K562 (cell line): ENCODE measurements around the gene MRPL28. TPM values are rescaled to one million over a fixed set of nuclear protein-coding genes. Genes with fewer than 3 reads are reported as not detected.

Experiments used
- ATAC-seq: fragments of 200-7000 bp; cut with Tn5 transposase; 3 replicates; pipeline ENCODE4 v1.9.1; 2020; ENCODE audit warnings: moderate library complexity
- Bru-seq: library from RNA; stranded (reverse); fragments of 400-500 nt; gene quantifications from one replicate; lab custom pipeline; 2021; lab: Mats Ljungman, UMichigan
- BruChase-seq, 2 experiments: library from RNA; stranded (reverse); fragments of 400-500 nt; gene quantifications; one replicate each; lab custom pipeline; 2021; lab: Mats Ljungman, UMichigan
- BruUV-seq: library from RNA; stranded (reverse); fragments of 400-500 nt; replicated peaks from 2 replicates; lab custom pipeline; 2021; lab: Mats Ljungman, UMichigan
- CTCF ChIA-PET: fragments of 300-600 bp; formaldehyde crosslinking; extraction: SDS; loops from one replicate; lab custom pipeline; 2021; ENCODE audit warnings: low intra/inter-chr PET ratio; lab: Yijun Ruan, JAX
- POLR2A ChIA-PET: fragments of 300-600, 350-650 bp; sonication (Branson Sonifier 250); formaldehyde crosslinking; extraction: SDS; loops from one replicate; lab custom pipeline; 2021; ENCODE audit warnings: antibody characterized with exemption, inconsistent platforms; lab: Yijun Ruan, JAX
- DNase-seq, 4 experiments: peaks; one replicate each; pipeline versions ENCODE4 v3.0.0 to v3.0.0-alpha.2; 2011 to 2018; ENCODE audit warnings: low spot score in 3 of 4, mixed read lengths in 3 of 4; ENCODE audit errors: extremely low read depth in 1 of 4
- FAIRE-seq: peaks from 2 replicates; lab custom pipeline; 2011; peaks lifted over from hg19 to GRCh38; lab: Jason Lieb, UNC
- H2AFZ ChIP-seq: 2 replicates; pipeline ENCODE4 v1.6.0; 2011; ENCODE audit warnings: low read depth, low read length, control low read depth, inconsistent platforms
- H3K27ac ChIP-seq: fragments of 200-600 bp; 3 replicates; pipeline ENCODE4 v1.8.0; 2011; ENCODE audit warnings: low read depth, mild to moderate bottlenecking, control low read depth, inconsistent platforms, low read length, moderate library complexity, mixed read lengths; ENCODE audit errors: extremely low read depth
- H3K27me3 ChIP-seq, 2 experiments: fragments of 300-600 bp in 1 of 2; 2 replicates in 1 of 2; 3 replicates in 1 of 2; pipeline versions ENCODE4 v1.6.0 to v1.8.0; 2011; ENCODE audit warnings: inconsistent platforms in 2 of 2, low read length in 2 of 2, mild to moderate bottlenecking in 1 of 2, mixed read lengths in 1 of 2, moderate library complexity in 1 of 2; ENCODE audit not compliant: control insufficient read depth in 2 of 2, insufficient read depth in 2 of 2
- H3K36me3 ChIP-seq: fragments of 300-600 bp; 3 replicates; pipeline ENCODE4 v1.8.0; 2011; ENCODE audit warnings: mild to moderate bottlenecking, low read length, inconsistent platforms; ENCODE audit not compliant: control insufficient read depth, insufficient read depth
- H3K4me1 ChIP-seq, 2 experiments: fragments of 200-600 bp in 1 of 2; replicated peaks in 1 of 2; 2 replicates in 1 of 2; 3 replicates in 1 of 2; pipeline versions ENCODE4 v1.5.1 to v1.8.0; 2011; ENCODE audit warnings: inconsistent platforms in 2 of 2, low read length in 2 of 2, mild to moderate bottlenecking in 1 of 2, mixed read lengths in 1 of 2, moderate library complexity in 1 of 2; ENCODE audit not compliant: control insufficient read depth in 2 of 2, insufficient read depth in 2 of 2
- H3K4me2 ChIP-seq: 2 replicates; pipeline ENCODE4 v1.6.1; 2011; ENCODE audit warnings: low read length, control low read depth, inconsistent platforms, mixed read lengths; ENCODE audit not compliant: insufficient read depth
- H3K4me3 ChIP-seq: fragments of 200-600 bp; sonication (generic), shearing (Covaris generic); 2 replicates; pipeline ENCODE4 v1.5.1; 2016; ENCODE audit warnings: control low read depth, inconsistent platforms
- H3K79me2 ChIP-seq: fragments of 200-600 bp; 3 replicates; pipeline ENCODE4 v1.8.0; 2011; ENCODE audit warnings: low read length, inconsistent platforms; ENCODE audit not compliant: control insufficient read depth, insufficient read depth
- H3K9ac ChIP-seq, 2 experiments: 2 replicates each; pipeline versions ENCODE4 v1.6.0 to v1.6.1; 2011; ENCODE audit warnings: low read depth in 2 of 2, low read length in 2 of 2, control low read depth in 1 of 2, inconsistent platforms in 1 of 2, mild to moderate bottlenecking in 1 of 2, mixed read lengths in 1 of 2; ENCODE audit not compliant: insufficient read depth in 1 of 2
- H3K9me1 ChIP-seq: one replicate; pipeline ENCODE4 v1.6.0; 2011; ENCODE audit warnings: inconsistent platforms, mild to moderate bottlenecking, low read length, moderate library complexity; ENCODE audit not compliant: control insufficient read depth, insufficient read depth
- H3K9me3 ChIP-seq: replicated peaks from 2 replicates; pipeline ENCODE4 v1.5.1; 2011; ENCODE audit warnings: low read depth, low read length, inconsistent platforms; ENCODE audit not compliant: control insufficient read depth, insufficient read depth
- H4K20me1 ChIP-seq: replicated peaks from 2 replicates; pipeline ENCODE4 v1.6.1; 2011; ENCODE audit warnings: low read length, inconsistent platforms, mixed read lengths; ENCODE audit not compliant: control insufficient read depth, insufficient read depth
- ARID1B ChIP-seq: fragments of 450-650 bp; IDR thresholded peaks from 2 replicates; pipeline ENCODE4 v1.6.1; 2016; ENCODE audit warnings: antibody characterized with exemption, mild to moderate bottlenecking, inconsistent platforms
- BCOR ChIP-seq: fragments of 450-650 bp; IDR thresholded peaks from 2 replicates; pipeline ENCODE4 v1.6.1; 2016
- CCNT2 ChIP-seq: IDR thresholded peaks from 2 replicates; pipeline ENCODE4 v1.6.1; 2011; ENCODE audit warnings: borderline replicate concordance, low read depth, mild to moderate bottlenecking, moderate library complexity, mixed read lengths, low read length; ENCODE audit not compliant: insufficient read length; ENCODE audit errors: extremely low read depth
- ETV1 ChIP-seq: fragments of 450-650 bp; conservative IDR thresholded peaks from 2 replicates; pipeline ENCODE4 v1.6.1; 2016; ENCODE audit warnings: missing genetic modification characterization, control low read depth, low read depth, missing compliant biosample characterization
- FOXA1 ChIP-seq: fragments of 450-650 bp; IDR thresholded peaks from 2 replicates; pipeline ENCODE4 v1.6.1; 2016; ENCODE audit warnings: mild to moderate bottlenecking, borderline replicate concordance
- KAT7 ChIP-seq: sonication (generic); formaldehyde crosslinking; IDR thresholded peaks from 2 replicates; pipeline ENCODE4 v1.8.0; 2022; ENCODE audit warnings: missing genetic modification reagents, mild to moderate bottlenecking, borderline replicate concordance
- KDM4B ChIP-seq, 2 experiments: fragments of 450-650 bp in 1 of 2; sonication (generic) in 1 of 2; IDR thresholded peaks; 2 replicates each; pipeline ENCODE4 v1.6.1; 2016 to 2017; ENCODE audit warnings: borderline replicate concordance in 2 of 2, antibody characterized with exemption in 1 of 2, low read depth in 1 of 2, mild to moderate bottlenecking in 1 of 2
- LEF1 ChIP-seq: fragments of 450-650 bp; IDR thresholded peaks from 2 replicates; pipeline ENCODE4 v1.6.1; 2016; ENCODE audit warnings: mild to moderate bottlenecking
- MYNN ChIP-seq, 2 experiments: sonication (generic); formaldehyde crosslinking in 1 of 2; IDR thresholded peaks; 2 replicates each; pipeline versions ENCODE4 v1.5.0 to v1.6.1; 2016 to 2020; ENCODE audit warnings: antibody characterized with exemption in 1 of 2, missing genetic modification reagents in 1 of 2
- RAD21 ChIP-seq, 2 experiments: fragments of 250-450 bp in 1 of 2; fragments of 450-650 bp in 1 of 2; sonication (Bioruptor Pico) in 1 of 2; formaldehyde crosslinking in 1 of 2; IDR thresholded peaks in 1 of 2; conservative IDR thresholded peaks in 1 of 2; 2 replicates each; pipeline versions ENCODE4 v1.4.0 to v1.8.0; 2020 to 2022; ENCODE audit warnings: mild to moderate bottlenecking in 2 of 2, moderate library complexity in 1 of 2
- XRCC5 ChIP-seq: fragments of 200-400 bp; formaldehyde crosslinking; IDR thresholded peaks from 2 replicates; pipeline ENCODE4 v1.6.1; 2017; ENCODE audit warnings: low read depth, mild to moderate bottlenecking, low read length
- ZBTB49 ChIP-seq: sonication (generic); formaldehyde crosslinking; IDR thresholded peaks from 2 replicates; pipeline ENCODE4 v1.8.0; 2022; ENCODE audit warnings: missing genetic modification reagents, mild to moderate bottlenecking, borderline replicate concordance
- ZNF146 ChIP-seq: IDR thresholded peaks from one replicate; pipeline ENCODE4 v1.6.1; 2018; ENCODE audit warnings: missing compliant biosample characterization; ENCODE audit not compliant: unreplicated experiment
- WGBS: fragments of 100-300 bp; shearing (Covaris generic); methylation state at CpG from one replicate; pipeline ENCODE4 v1.1.6; 2016; ENCODE audit warnings: low coverage, mixed read lengths; ENCODE audit not compliant: insufficient coverage; ENCODE audit errors: missing lambda C conversion rate; 5-methylcytosine and 5-hydroxymethylcytosine counted together
- in situ Hi-C: fragments of 300-500 bp; cut with MboI; formaldehyde crosslinking; loops from 4 replicates; pipeline ENCODE4 v1.15.0; 2018; ENCODE audit warnings: inconsistent platforms, mixed read lengths
- intact Hi-C: fragments of 100-400 bp; cut with micrococcal nuclease; formaldehyde crosslinking; loops from 2 replicates; pipeline ENCODE4 v1.14.2; 2022
- long read RNA-seq, 3 experiments: library from polyadenylated mRNA in 2 of 3; library from RNA in 1 of 3; unstranded in 2 of 3; stranded (forward) in 1 of 3; transcript quantifications; one replicate each; pipeline ENCODE4 v2.0.0, GENCODE V29; 2019 to 2022
- polyA minus RNA-seq, 3 experiments: library from RNA; depleted of rRNA, polyadenylated mRNA; stranded (reverse); fragments of >200 nt; gene quantifications; 2 replicates each; pipeline ENCODE4 v1.2.3, GENCODE V29; 2011
- polyA plus RNA-seq, 8 experiments: library from polyadenylated mRNA; depleted of rRNA in 4 of 8; stranded (reverse) in 5 of 8; unstranded in 3 of 8; fragments of >200 nt; fragmentation: Nextera tagmentation in 2 of 8; fragmentation: Illumina TruSeq in 1 of 8; extraction: Ambion mirVana in 2 of 8; extraction: Trizol in 1 of 8; gene quantifications; 2 replicates each; pipeline versions ENCODE4 v1.2.1 to v1.2.3, GENCODE V29; 2011 to 2014; ENCODE audit warnings: inconsistent platforms in 1 of 8, missing spikeins in 1 of 8
- total RNA-seq, 7 experiments: library from RNA; depleted of rRNA in 6 of 7; stranded (reverse); fragments of >200 nt in 6 of 7; fragmentation: Illumina TruSeq in 2 of 7; extraction: Trizol in 2 of 7; gene quantifications; 2 replicates each; pipeline versions ENCODE4 v1.2.1 to v1.2.3, GENCODE V29; 2011 to 2021; ENCODE audit warnings: low replicate concordance in 1 of 7

Gene MRPL28
- total RNA-seq (2011; cell fraction: chromatin; rRNA removed; ENCODE audit: low replicate concordance), result 23.4 and 64.3 TPM in 2 replicates
- 75.9 and 80.4 TPM in 2 replicates for total RNA-seq (2011; cell fraction: nucleolus; rRNA removed)
- total RNA-seq (2011; cell fraction: nucleoplasm; rRNA removed), result 40.5 and 50.3 TPM in 2 replicates
- total RNA-seq (2014; rRNA removed), result 323 and 344 TPM in 2 replicates
- total RNA-seq (2014; rRNA removed; fragmentation: Illumina TruSeq; extraction: Trizol), result 54.8 and 63.1 TPM in 2 replicates
- 157 and 167 TPM in 2 replicates for total RNA-seq (2015; rRNA removed; fragmentation: Illumina TruSeq; extraction: Trizol)
- total RNA-seq (2021), result 175 and 183 TPM in 2 replicates
- polyA plus RNA-seq (2011; rRNA removed), result 152 and 181 TPM in 2 replicates
- 215 and 452 TPM in 2 replicates for polyA plus RNA-seq (2011; cell fraction: cytosol; rRNA removed)
- polyA plus RNA-seq (2011; cell fraction: nucleus; rRNA removed), result 114 and 165 TPM in 2 replicates
- 108 and 172 TPM in 2 replicates for polyA plus RNA-seq (2012)
- polyA plus RNA-seq (2014; fragmentation: Illumina TruSeq; extraction: Trizol), result 219 and 232 TPM in 2 replicates
- polyA plus RNA-seq (2014; fragmentation: Nextera tagmentation; extraction: Ambion mirVana), result 10 to 100 TPM in 1 of 2 experiments, 1 to 10 TPM in 1; 2.5 to 22.9 TPM
- 306 and 314 TPM in 2 replicates for polyA plus RNA-seq (2014; rRNA removed)
- 49.7 and 74.3 TPM in 2 replicates for polyA minus RNA-seq (2011; rRNA and poly(A)+ RNA removed)
- polyA minus RNA-seq (2011; cell fraction: cytosol; rRNA and poly(A)+ RNA removed), result 48.1 and 65.9 TPM in 2 replicates
- 23.4 and 31.5 TPM in 2 replicates for polyA minus RNA-seq (2011; cell fraction: nucleus; rRNA and poly(A)+ RNA removed)
- percentile 77 among the genes with signal in this experiment for Bru-seq, nascent RNA
- BruChase-seq, experiment 1, labeled RNA remaining after a 2-hour chase, result percentile 74 among the genes with signal in this experiment
- percentile 74 among the genes with signal in this experiment for BruChase-seq, experiment 2, labeled RNA remaining after a 6-hour chase
- long read RNA-seq, experiment 1, transcript MRPL28-210 (5 exons, 1,512 nt), result minor isoform, 5 of 424 reads
- long read RNA-seq, experiment 1, transcript MRPL28-201 (6 exons, 1,098 nt), result major isoform, 92 of 424 reads
- long read RNA-seq, experiment 1, transcript MRPL28-202 (6 exons, 865 nt), result minor isoform, 8 of 424 reads
- long read RNA-seq, experiment 1, partial matches to known transcripts, result 220 of 424 reads
- long read RNA-seq, experiment 1, other reads (novel, unspliced or antisense), result 96 of 424 reads
- long read RNA-seq, experiment 2, transcript MRPL28-201 (6 exons, 1,098 nt), result major isoform, 49 of 272 reads
- long read RNA-seq, experiment 2, partial matches to known transcripts, result 192 of 272 reads
- long read RNA-seq, experiment 2, other reads (novel, unspliced or antisense), result 27 of 272 reads
- long read RNA-seq, experiment 3, transcript MRPL28-202 (6 exons, 865 nt), result minor isoform, 11 of 247 reads
- long read RNA-seq, experiment 3, transcript MRPL28-201 (6 exons, 1,098 nt), result major isoform, 89 of 247 reads
- long read RNA-seq, experiment 3, partial matches to known transcripts, result 136 of 247 reads
- long read RNA-seq, experiment 3, other reads (novel, unspliced or antisense), result 9 of 247 reads

- peak within 1 kb of the TSS; percentile 78 for H3K27ac ChIP-seq
- ChIA-PET POLR2A (interaction anchor here (0.7 to 2.5 kb wide), 6 partner anchors 8 to 304 kb away, joined by 3 to 8 read pairs (median 4); partner anchors contain the start of genes AXIN1, DECR2 and PGAP6), CTCF (interaction anchor here (0.7 to 0.8 kb wide), 2 partner anchors 10 to 1463 kb away, joined by 3 read pairs; no protein-coding TSS in a partner anchor)
- BruUV-seq, result no TSS peak
- H2AFZ ChIP-seq, result peak within 1 kb of the TSS; percentile 47; the same call in 1 of the 2 replicates
- in situ Hi-C loops, result no loop called here
- no peaks in the 10 kb centered on the region for H4K20me1 ChIP-seq
- under 1% methylated on average over 21 of the region's 30 CpGs for WGBS
- H3K4me3 ChIP-seq, result peak within 1 kb of the TSS; percentile 61
- FAIRE-seq (peak; percentile 94), DNase-seq (peak; percentile 92 to 97 (median 96)), ATAC-seq (peak; percentile 96)
- H3K79me2 ChIP-seq, result peaks cover 13% of the 10 kb centered on the region
- intact Hi-C loops, result no loop called here
- peak within 1 kb of the TSS; percentile 70 to 98 for H3K9ac ChIP-seq
- H3K36me3 ChIP-seq, result peaks cover 81% of the 10 kb centered on the region; the same call in 2 of the 3 replicates
- H3K27me3 ChIP-seq, result no peaks in the 10 kb centered on the region
- H3K9me3 ChIP-seq, result no peaks in the 10 kb centered on the region
- H3K4me2 ChIP-seq, result peak within 1 kb of the TSS; percentile 91
- H3K9me1 ChIP-seq, result peaks cover 5% of the 10 kb centered on the region
- peaks cover 9 to 69% of the 10 kb centered on the region in 2 experiments for H3K4me1 ChIP-seq
- TF ChIP-seq XRCC5, result peak; percentile 36; the same call in 1 of the 2 replicates
- TF ChIP-seq ETV1 (tag), result peak; percentile 61; the same call in 1 of the 2 replicates
- no peak for TF ChIP-seq BCOR
- no peak for TF ChIP-seq KAT7 (CRISPR knock-in tag)
- no peak for TF ChIP-seq FOXA1
- 0 out of 2 replicates have a peak, but pooled peaks have one; percentile 58 for TF ChIP-seq MYNN (IDR thresholded peaks at IDR 0.05)
- no peak for TF ChIP-seq MYNN (CRISPR knock-in tag; IDR thresholded peaks at IDR 0.05)
- no peak for TF ChIP-seq RAD21 (CRISPR knock-in tag; conservative IDR thresholded peaks at IDR 0.05 in 1 of 2, IDR thresholded peaks at IDR 0.05 in 1 of 2)
- TF ChIP-seq ARID1B, result 0 out of 2 replicates have a peak, but pooled peaks have one; percentile 8
- peak; percentile 46; the same call in 1 of the 2 replicates for TF ChIP-seq LEF1
- peak in 1 of 2 experiments; percentile 78; a peak in 1 of 4 replicates for TF ChIP-seq KDM4B (IDR thresholded peaks at IDR 0.05; ENCODE audit: borderline replicate concordance in 2 of 2, low read depth in 1 of 2)
- no peak for TF ChIP-seq CCNT2
- TF ChIP-seq ZNF146 (CRISPR knock-in tag), result no peak
- no peak for TF ChIP-seq ZBTB49 (CRISPR knock-in tag)
These were observed at the start of gene MRPL28 for GRCh38 chr16:370443-370842. Gene MRPL28 (minus strand): TSS chr16:370538. CDS start chr16:370218, 320 bp downstream.
